ENCODE measurements around the gene SLC39A7.
A peak's percentile ranks its signal among the peaks of the same experiment; 100 is the strongest.

The SLC39A7 gene

GRCh38 chr6:33197431-33198048 is 3.1 kb upstream of the SLC39A7 start:
- peak overlapping the region; percentile 87 for H3K9ac ChIP-seq (ENCODE audit: low read depth, low read length, poor library complexity, severe bottlenecking)
- H3K9me3 ChIP-seq (ENCODE audit: insufficient read depth, low read depth, low read length): no peaks in the 10 kb centered on the region
- H3K79me2 ChIP-seq (ENCODE audit: insufficient read depth, low read length): peaks cover 61% of the 10 kb centered on the region
- 0 out of 2 replicates have a peak, but pooled peaks cover 3% of the 10 kb centered on the region for H3F3A ChIP-seq (ENCODE audit: low read depth)
- H3K4me2 ChIP-seq (ENCODE audit: low read depth, low read length, poor library complexity, severe bottlenecking): peak overlapping the region; percentile 99
- peaks cover 49% of the 10 kb centered on the region for H4K20me1 ChIP-seq (ENCODE audit: insufficient read depth, low read length, poor library complexity, severe bottlenecking)
- H3K27me3 ChIP-seq (ENCODE audit: insufficient read depth, low read length, poor library complexity, severe bottlenecking): no peaks in the 10 kb centered on the region
- H3K36me3 ChIP-seq (ENCODE audit: insufficient read depth, low read length): peaks cover 36% of the 10 kb centered on the region; the same call in 1 of the 2 replicates
- H3K9me2 ChIP-seq (replicated peaks; ENCODE audit: low read depth, low read length): no peaks in the 10 kb centered on the region
- TF ChIP-seq CTCF (conservative IDR thresholded peaks at IDR 0.05; ENCODE audit: low read length) (peak; percentile 86), EZH2phosphoT487 (IDR thresholded peaks at IDR 0.05; ENCODE audit: borderline replicate concordance) (no peak)
- H2AFZ ChIP-seq (ENCODE audit: low read length): no peak overlapping the region
- H3K4me1 ChIP-seq (ENCODE audit: insufficient read depth, low read length, poor library complexity, severe bottlenecking): peaks cover 39% of the 10 kb centered on the region
- H3K4me3 ChIP-seq (ENCODE audit: low read length, poor library complexity, severe bottlenecking): peak overlapping the region; percentile 50

- H3K4me2 ChIP-seq (ENCODE audit: low read depth, low read length, poor library complexity, severe bottlenecking): peak overlapping the region; percentile 99
- H3F3A ChIP-seq (ENCODE audit: low read depth): 0 out of 2 replicates have a peak, but pooled peaks cover 3% of the 10 kb centered on the region
- H3K9ac ChIP-seq (ENCODE audit: low read depth, low read length, poor library complexity, severe bottlenecking): peak overlapping the region; percentile 87
- peak overlapping the region; percentile 87 for H3K4me3 ChIP-seq (ENCODE audit: low read length, poor library complexity, severe bottlenecking)
- H3K4me1 ChIP-seq (ENCODE audit: insufficient read depth, low read length, poor library complexity, severe bottlenecking): peaks cover 45% of the 10 kb centered on the region
- peaks cover 68% of the 10 kb centered on the region for H3K79me2 ChIP-seq (ENCODE audit: insufficient read depth, low read length)
- H3K36me3 ChIP-seq (ENCODE audit: insufficient read depth, low read length): peaks cover 44% of the 10 kb centered on the region; the same call in 1 of the 2 replicates
- no peaks in the 10 kb centered on the region for H3K27me3 ChIP-seq (ENCODE audit: insufficient read depth, low read length, poor library complexity, severe bottlenecking)
- H2AFZ ChIP-seq (ENCODE audit: low read length): no peak overlapping the region
- H3K9me3 ChIP-seq (ENCODE audit: insufficient read depth, low read depth, low read length): no peaks in the 10 kb centered on the region
- no peaks in the 10 kb centered on the region for H3K9me2 ChIP-seq (replicated peaks; ENCODE audit: low read depth, low read length)
- TF ChIP-seq EZH2phosphoT487 (IDR thresholded peaks at IDR 0.05; ENCODE audit: borderline replicate concordance) (no peak), CTCF (conservative IDR thresholded peaks at IDR 0.05; ENCODE audit: low read length) (no peak)
- H4K20me1 ChIP-seq (ENCODE audit: insufficient read depth, low read length, poor library complexity, severe bottlenecking): peaks cover 56% of the 10 kb centered on the region
Measured at GRCh38 chr6:33198159-33198852, 2.4 kb upstream of the SLC39A7 start.

- H3K36me3 ChIP-seq (ENCODE audit: insufficient read depth, low read length): peaks cover 45% of the 10 kb centered on the region; the same call in 1 of the 2 replicates
Measured at GRCh38 chr6:33198853-33199436, 1.7 kb upstream of the SLC39A7 start.

More at GRCh38 chr6:33198853-33199436, 1.7 kb upstream of the SLC39A7 start:
- no peaks in the 10 kb centered on the region for H3K27me3 ChIP-seq (ENCODE audit: insufficient read depth, low read length, poor library complexity, severe bottlenecking)
- peaks cover 51% of the 10 kb centered on the region for H3K4me1 ChIP-seq (ENCODE audit: insufficient read depth, low read length, poor library complexity, severe bottlenecking)
- H3K9ac ChIP-seq (ENCODE audit: low read depth, low read length, poor library complexity, severe bottlenecking): peak overlapping the region; percentile 87
- H2AFZ ChIP-seq (ENCODE audit: low read length): no peak overlapping the region
- H4K20me1 ChIP-seq (ENCODE audit: insufficient read depth, low read length, poor library complexity, severe bottlenecking): peaks cover 60% of the 10 kb centered on the region
- peaks cover 75% of the 10 kb centered on the region for H3K79me2 ChIP-seq (ENCODE audit: insufficient read depth, low read length)
- peak overlapping the region; percentile 99 for H3K4me2 ChIP-seq (ENCODE audit: low read depth, low read length, poor library complexity, severe bottlenecking)
- no peaks in the 10 kb centered on the region for H3K9me2 ChIP-seq (replicated peaks; ENCODE audit: low read depth, low read length)
- no peaks in the 10 kb centered on the region for H3K9me3 ChIP-seq (ENCODE audit: insufficient read depth, low read depth, low read length)
- 0 out of 2 replicates have a peak, but pooled peaks cover 5% of the 10 kb centered on the region for H3F3A ChIP-seq (ENCODE audit: low read depth)
- TF ChIP-seq EZH2phosphoT487 (IDR thresholded peaks at IDR 0.05; ENCODE audit: borderline replicate concordance) (no peak), CTCF (conservative IDR thresholded peaks at IDR 0.05; ENCODE audit: low read length) (no peak)
- peak overlapping the region; percentile 87 for H3K4me3 ChIP-seq (ENCODE audit: low read length, poor library complexity, severe bottlenecking)

All from Loucy (cell line).